K562 (cell line): ENCODE results near the gene ADARB2. TPM values are rescaled to one million over a fixed set of nuclear protein-coding genes. Genes with fewer than 3 reads are reported as not detected.

Source experiments
- ATAC-seq: fragments of 200-7000 bp; cut with Tn5 transposase; 3 replicates; pipeline ENCODE4 v1.9.1; 2020; ENCODE audit warnings: moderate library complexity
- BruUV-seq: library from RNA; stranded (reverse); fragments of 400-500 nt; replicated peaks from 2 replicates; lab custom pipeline; 2021; lab: Mats Ljungman, UMichigan
- CTCF ChIA-PET: fragments of 300-600 bp; formaldehyde crosslinking; extraction: SDS; loops from one replicate; lab custom pipeline; 2021; ENCODE audit warnings: low intra/inter-chr PET ratio; lab: Yijun Ruan, JAX
- POLR2A ChIA-PET: fragments of 300-600, 350-650 bp; sonication (Branson Sonifier 250); formaldehyde crosslinking; extraction: SDS; loops from one replicate; lab custom pipeline; 2021; ENCODE audit warnings: antibody characterized with exemption, inconsistent platforms; lab: Yijun Ruan, JAX
- DNase-seq, 4 experiments: peaks; one replicate each; pipeline versions ENCODE4 v3.0.0 to v3.0.0-alpha.2; 2011 to 2018; ENCODE audit warnings: low spot score in 3 of 4, mixed read lengths in 3 of 4; ENCODE audit errors: extremely low read depth in 1 of 4
- FAIRE-seq: peaks from 2 replicates; lab custom pipeline; 2011; peaks lifted over from hg19 to GRCh38; lab: Jason Lieb, UNC
- H2AFZ ChIP-seq: 2 replicates; pipeline ENCODE4 v1.6.0; 2011; ENCODE audit warnings: low read depth, low read length, control low read depth, inconsistent platforms
- H3K27ac ChIP-seq: fragments of 200-600 bp; 3 replicates; pipeline ENCODE4 v1.8.0; 2011; ENCODE audit warnings: low read depth, mild to moderate bottlenecking, control low read depth, inconsistent platforms, low read length, moderate library complexity, mixed read lengths; ENCODE audit errors: extremely low read depth
- H3K27me3 ChIP-seq, 2 experiments: fragments of 300-600 bp in 1 of 2; 2 replicates in 1 of 2; 3 replicates in 1 of 2; pipeline versions ENCODE4 v1.6.0 to v1.8.0; 2011; ENCODE audit warnings: inconsistent platforms in 2 of 2, low read length in 2 of 2, mild to moderate bottlenecking in 1 of 2, mixed read lengths in 1 of 2, moderate library complexity in 1 of 2; ENCODE audit not compliant: control insufficient read depth in 2 of 2, insufficient read depth in 2 of 2
- H3K36me3 ChIP-seq: fragments of 300-600 bp; 3 replicates; pipeline ENCODE4 v1.8.0; 2011; ENCODE audit warnings: mild to moderate bottlenecking, low read length, inconsistent platforms; ENCODE audit not compliant: control insufficient read depth, insufficient read depth
- H3K4me1 ChIP-seq, 2 experiments: fragments of 200-600 bp in 1 of 2; replicated peaks in 1 of 2; 2 replicates in 1 of 2; 3 replicates in 1 of 2; pipeline versions ENCODE4 v1.5.1 to v1.8.0; 2011; ENCODE audit warnings: inconsistent platforms in 2 of 2, low read length in 2 of 2, mild to moderate bottlenecking in 1 of 2, mixed read lengths in 1 of 2, moderate library complexity in 1 of 2; ENCODE audit not compliant: control insufficient read depth in 2 of 2, insufficient read depth in 2 of 2
- H3K4me2 ChIP-seq: 2 replicates; pipeline ENCODE4 v1.6.1; 2011; ENCODE audit warnings: low read length, control low read depth, inconsistent platforms, mixed read lengths; ENCODE audit not compliant: insufficient read depth
- H3K4me3 ChIP-seq: fragments of 200-600 bp; sonication (generic), shearing (Covaris generic); 2 replicates; pipeline ENCODE4 v1.5.1; 2016; ENCODE audit warnings: control low read depth, inconsistent platforms
- H3K79me2 ChIP-seq: fragments of 200-600 bp; 3 replicates; pipeline ENCODE4 v1.8.0; 2011; ENCODE audit warnings: low read length, inconsistent platforms; ENCODE audit not compliant: control insufficient read depth, insufficient read depth
- H3K9ac ChIP-seq, 2 experiments: 2 replicates each; pipeline versions ENCODE4 v1.6.0 to v1.6.1; 2011; ENCODE audit warnings: low read depth in 2 of 2, low read length in 2 of 2, control low read depth in 1 of 2, inconsistent platforms in 1 of 2, mild to moderate bottlenecking in 1 of 2, mixed read lengths in 1 of 2; ENCODE audit not compliant: insufficient read depth in 1 of 2
- H3K9me1 ChIP-seq: one replicate; pipeline ENCODE4 v1.6.0; 2011; ENCODE audit warnings: inconsistent platforms, mild to moderate bottlenecking, low read length, moderate library complexity; ENCODE audit not compliant: control insufficient read depth, insufficient read depth
- H3K9me3 ChIP-seq: replicated peaks from 2 replicates; pipeline ENCODE4 v1.5.1; 2011; ENCODE audit warnings: low read depth, low read length, inconsistent platforms; ENCODE audit not compliant: control insufficient read depth, insufficient read depth
- H4K20me1 ChIP-seq: replicated peaks from 2 replicates; pipeline ENCODE4 v1.6.1; 2011; ENCODE audit warnings: low read length, inconsistent platforms, mixed read lengths; ENCODE audit not compliant: control insufficient read depth, insufficient read depth
- CBX1 ChIP-seq: sonication (generic); IDR thresholded peaks from 2 replicates; pipeline ENCODE4 v1.6.1; 2016; ENCODE audit warnings: antibody characterized with exemption, low read depth, mild to moderate bottlenecking
- EP400 ChIP-seq: fragments of 450-650 bp; IDR thresholded peaks from 2 replicates; pipeline ENCODE4 v1.6.1; 2017; ENCODE audit warnings: antibody characterized with exemption, mild to moderate bottlenecking, moderate library complexity
- FOSL1 ChIP-seq: fragments of 200-800 bp; sonication (Bioruptor generic); conservative IDR thresholded peaks from 2 replicates; pipeline ENCODE4 v1.6.1; 2016; ENCODE audit warnings: missing genetic modification characterization, missing compliant biosample characterization
- GABPB1 ChIP-seq: sonication (generic); formaldehyde crosslinking; IDR thresholded peaks from 2 replicates; pipeline ENCODE4 v1.8.0; 2022; ENCODE audit warnings: mild to moderate bottlenecking, missing genetic modification reagents
- HDGF ChIP-seq: fragments of 450-650 bp; IDR thresholded peaks from 2 replicates; pipeline ENCODE4 v1.6.1; 2016
- JUND ChIP-seq, 2 experiments: IDR thresholded peaks; 2 replicates in 1 of 2; 3 replicates in 1 of 2; pipeline ENCODE4 v1.6.1; 2011; ENCODE audit warnings: borderline replicate concordance in 2 of 2, low read depth in 2 of 2, low read length in 2 of 2, improper control_type of control experiment in 1 of 2, missing biosample characterization in 1 of 2, missing genetic modification characterization in 1 of 2, missing genetic modification reagents in 1 of 2
- MECOM ChIP-seq: fragments of 250-450 bp; sonication (Bioruptor Pico); IDR thresholded peaks from 2 replicates; pipeline ENCODE4 v1.8.0; 2022; ENCODE audit warnings: inconsistent platforms
- MEIS2 ChIP-seq: fragments of 450-650 bp; IDR thresholded peaks from 2 replicates; pipeline ENCODE4 v1.6.1; 2014; ENCODE audit warnings: mild to moderate bottlenecking; ENCODE audit not compliant: partially characterized antibody
- SIN3A ChIP-seq, 2 experiments: fragments of 150-350 bp in 1 of 2; IDR thresholded peaks; 2 replicates each; pipeline ENCODE4 v1.6.1; 2011 to 2016; ENCODE audit warnings: borderline replicate concordance in 2 of 2, low read depth in 2 of 2, low read length in 2 of 2, mild to moderate bottlenecking in 2 of 2, moderate library complexity in 2 of 2; ENCODE audit not compliant: control insufficient read depth in 1 of 2
- TBL1XR1 ChIP-seq, 2 experiments: IDR thresholded peaks; 2 replicates each; pipeline ENCODE4 v1.6.1; 2012; ENCODE audit warnings: improper control_type of control experiment in 2 of 2, low read length in 2 of 2, mild to moderate bottlenecking in 1 of 2
- TCFL5 ChIP-seq: fragments of 250-450 bp; sonication (Bioruptor Pico); conservative IDR thresholded peaks from 2 replicates; pipeline ENCODE4 v1.6.1; 2021; ENCODE audit warnings: mild to moderate bottlenecking, moderate library complexity, matching md5 sums
- ZBTB5 ChIP-seq: fragments of 450-650 bp; IDR thresholded peaks from 2 replicates; pipeline ENCODE4 v1.6.1; 2017; ENCODE audit warnings: antibody characterized with exemption
- ZNF224 ChIP-seq: sonication (generic); formaldehyde crosslinking; IDR thresholded peaks from 2 replicates; pipeline ENCODE4 v1.8.0; 2022; ENCODE audit warnings: mild to moderate bottlenecking, missing genetic modification reagents
- ZNF239 ChIP-seq: fragments of 250-450 bp; sonication (Bioruptor Pico); IDR thresholded peaks from 2 replicates; pipeline ENCODE4 v1.4.0; 2020; ENCODE audit warnings: mild to moderate bottlenecking
- ZNF263 ChIP-seq: sonication (generic); formaldehyde crosslinking; IDR thresholded peaks from 2 replicates; pipeline ENCODE4 v1.8.0; 2022; ENCODE audit warnings: mild to moderate bottlenecking, missing genetic modification reagents, borderline replicate concordance
- ZNF395 ChIP-seq: fragments of 200-800 bp; sonication (Bioruptor generic); IDR thresholded peaks from 2 replicates; pipeline ENCODE4 v1.6.1; 2017; ENCODE audit warnings: missing genetic modification characterization, missing compliant biosample characterization
- ZNF77 ChIP-seq: fragments of 250-450 bp; sonication (Bioruptor Pico); IDR thresholded peaks from 2 replicates; pipeline ENCODE4 v1.5.0; 2020
- WGBS: fragments of 100-300 bp; shearing (Covaris generic); methylation state at CpG from one replicate; pipeline ENCODE4 v1.1.6; 2016; ENCODE audit warnings: low coverage, mixed read lengths; ENCODE audit not compliant: insufficient coverage; ENCODE audit errors: missing lambda C conversion rate; 5-methylcytosine and 5-hydroxymethylcytosine counted together
- in situ Hi-C: fragments of 300-500 bp; cut with MboI; formaldehyde crosslinking; loops from 4 replicates; pipeline ENCODE4 v1.15.0; 2018; ENCODE audit warnings: inconsistent platforms, mixed read lengths
- intact Hi-C: fragments of 100-400 bp; cut with micrococcal nuclease; formaldehyde crosslinking; loops from 2 replicates; pipeline ENCODE4 v1.14.2; 2022
- polyA plus RNA-seq, 8 experiments: library from polyadenylated mRNA; depleted of rRNA in 4 of 8; stranded (reverse) in 5 of 8; unstranded in 3 of 8; fragments of >200 nt; fragmentation: Nextera tagmentation in 2 of 8; fragmentation: Illumina TruSeq in 1 of 8; extraction: Ambion mirVana in 2 of 8; extraction: Trizol in 1 of 8; gene quantifications; 2 replicates each; pipeline versions ENCODE4 v1.2.1 to v1.2.3, GENCODE V29; 2011 to 2014; ENCODE audit warnings: inconsistent platforms in 1 of 8, missing spikeins in 1 of 8
- total RNA-seq, 7 experiments: library from RNA; depleted of rRNA in 6 of 7; stranded (reverse); fragments of >200 nt in 6 of 7; fragmentation: Illumina TruSeq in 2 of 7; extraction: Trizol in 2 of 7; gene quantifications; 2 replicates each; pipeline versions ENCODE4 v1.2.1 to v1.2.3, GENCODE V29; 2011 to 2021; ENCODE audit warnings: low replicate concordance in 1 of 7

Gene ADARB2
- total and polyA plus RNA-seq, 9 of the 15 experiments (the other 6 are each of a cell fraction or from before 2014, with no cell fraction given), result not detected

GRCh38 chr10:1498746-1499358 is 238.5 kb downstream of the ADARB2 start:
- Histone ChIP-seq H3K4me3 (no peak overlapping the region), H3K4me1 (no peaks in the 10 kb centered on the region), H3K27ac (no peak overlapping the region), H3K4me2 (no peak overlapping the region), H3K27me3 (no peaks in the 10 kb centered on the region), H3K9me1 (no peaks in the 10 kb centered on the region), H3K79me2 (no peaks in the 10 kb centered on the region), H2AFZ (no peak overlapping the region), H3K9ac (no peak overlapping the region), H4K20me1 (no peaks in the 10 kb centered on the region), H3K36me3 (no peaks in the 10 kb centered on the region), H3K9me3 (no peaks in the 10 kb centered on the region)
- ATAC-seq (no peak), DNase-seq (no peak), FAIRE-seq (no peak)
- ChIA-PET CTCF (no interaction called here), POLR2A (no interaction called here)
- 0% methylated on average over 5 of the region's 5 CpGs for WGBS
- BruUV-seq, result no TSS peak
- in situ Hi-C loops (no loop called here), intact Hi-C loops (no loop called here)
- TF ChIP-seq ZNF239 (CRISPR knock-in tag), result no peak
- TF ChIP-seq MECOM (CRISPR knock-in tag), result no peak
- TF ChIP-seq ZNF263, result no peak
- no peak for TF ChIP-seq ZNF395
- TF ChIP-seq FOSL1, result peak; percentile 65
- no peak for TF ChIP-seq TBL1XR1 (IDR thresholded peaks at IDR 0.05; ENCODE audit: low read length in 2 of 2)
- TF ChIP-seq ZNF224 (CRISPR knock-in tag), result no peak
- no peak for TF ChIP-seq TCFL5 (CRISPR knock-in tag)
- no peak for TF ChIP-seq SIN3A (IDR thresholded peaks at IDR 0.05; ENCODE audit: borderline replicate concordance in 2 of 2, control insufficient read depth in 1 of 2, low read depth in 2 of 2, low read length in 2 of 2)
- no peak for TF ChIP-seq CBX1
- TF ChIP-seq HDGF, result no peak
- TF ChIP-seq ZBTB5, result no peak
- no peak for TF ChIP-seq GABPB1 (CRISPR knock-in tag)
- TF ChIP-seq MEIS2, result peak; percentile 91
- TF ChIP-seq JUND (IDR thresholded peaks at IDR 0.05; ENCODE audit: borderline replicate concordance, low read depth, low read length), result no peak
- peak; percentile 14; the same call in 1 of the 3 replicates for TF ChIP-seq JUND (tag; IDR thresholded peaks at IDR 0.05; ENCODE audit: borderline replicate concordance, low read depth, low read length)
- no peak for TF ChIP-seq ZNF77 (CRISPR knock-in tag)
- TF ChIP-seq EP400, result no peak
